ENCODE measurements around the gene HTRA2.

HTRA2 gene

DNA sequence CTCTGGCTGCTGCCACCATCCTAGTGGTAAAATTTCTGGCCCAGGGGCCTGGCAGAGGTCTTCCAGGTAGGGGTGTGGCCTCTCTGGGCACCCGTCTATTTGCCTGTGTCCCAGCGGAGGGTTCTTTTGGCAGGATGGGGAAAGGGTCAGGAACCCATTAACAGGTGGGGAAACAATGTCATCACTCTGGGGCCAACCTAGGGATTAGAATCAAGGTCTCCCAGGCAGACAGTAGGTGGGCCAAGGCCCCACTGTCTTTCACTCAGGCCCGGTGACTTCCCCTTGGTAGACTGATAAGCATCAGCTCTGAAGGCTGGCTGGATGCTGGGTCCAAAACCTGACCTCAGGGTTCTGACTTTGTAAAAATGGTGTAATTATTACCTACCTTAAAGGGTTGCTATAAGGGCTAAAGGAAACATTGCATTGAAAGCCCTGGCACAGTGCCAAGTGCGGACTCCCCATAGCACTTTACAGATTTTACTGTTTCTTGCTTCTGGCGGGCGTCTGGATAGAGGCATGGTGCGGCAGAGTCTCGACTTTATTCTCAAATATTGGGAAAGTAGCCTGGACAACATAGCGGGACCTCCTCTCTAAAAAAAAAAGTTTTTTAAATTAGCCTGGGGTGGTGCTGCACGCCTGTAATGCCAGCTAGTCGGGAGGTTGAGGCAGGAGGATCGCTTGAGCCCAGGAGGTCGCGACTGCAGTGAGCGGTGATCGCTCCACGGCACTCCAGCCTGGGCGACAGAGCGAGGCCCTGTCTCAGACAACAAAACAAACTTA lies 32.5 kb upstream of the HTRA2 start:
- Histone ChIP-seq H3K27me3 (ENCODE audit: insufficient read depth, poor library complexity, severe bottlenecking) (peaks cover 45% of the 10 kb centered on the region), H3K4me3 (replicated peaks; ENCODE audit: insufficient read depth, low read length) (no peak overlapping the region), H3K27ac (replicated peaks) (no peak overlapping the region)
- no peak for DNase-seq (ENCODE audit: low read depth in 1 of 2, low spot score in 1 of 2)
- TF ChIP-seq GABPA (IDR thresholded peaks at IDR 0.05; ENCODE audit: low read depth) (no peak), SPI1 (IDR thresholded peaks at IDR 0.05; ENCODE audit: borderline replicate concordance, low read depth) (no peak), POLR2AphosphoS5 (IDR thresholded peaks at IDR 0.05; ENCODE audit: low read depth) (no peak)
- TF ChIP-seq, protein P1, sequence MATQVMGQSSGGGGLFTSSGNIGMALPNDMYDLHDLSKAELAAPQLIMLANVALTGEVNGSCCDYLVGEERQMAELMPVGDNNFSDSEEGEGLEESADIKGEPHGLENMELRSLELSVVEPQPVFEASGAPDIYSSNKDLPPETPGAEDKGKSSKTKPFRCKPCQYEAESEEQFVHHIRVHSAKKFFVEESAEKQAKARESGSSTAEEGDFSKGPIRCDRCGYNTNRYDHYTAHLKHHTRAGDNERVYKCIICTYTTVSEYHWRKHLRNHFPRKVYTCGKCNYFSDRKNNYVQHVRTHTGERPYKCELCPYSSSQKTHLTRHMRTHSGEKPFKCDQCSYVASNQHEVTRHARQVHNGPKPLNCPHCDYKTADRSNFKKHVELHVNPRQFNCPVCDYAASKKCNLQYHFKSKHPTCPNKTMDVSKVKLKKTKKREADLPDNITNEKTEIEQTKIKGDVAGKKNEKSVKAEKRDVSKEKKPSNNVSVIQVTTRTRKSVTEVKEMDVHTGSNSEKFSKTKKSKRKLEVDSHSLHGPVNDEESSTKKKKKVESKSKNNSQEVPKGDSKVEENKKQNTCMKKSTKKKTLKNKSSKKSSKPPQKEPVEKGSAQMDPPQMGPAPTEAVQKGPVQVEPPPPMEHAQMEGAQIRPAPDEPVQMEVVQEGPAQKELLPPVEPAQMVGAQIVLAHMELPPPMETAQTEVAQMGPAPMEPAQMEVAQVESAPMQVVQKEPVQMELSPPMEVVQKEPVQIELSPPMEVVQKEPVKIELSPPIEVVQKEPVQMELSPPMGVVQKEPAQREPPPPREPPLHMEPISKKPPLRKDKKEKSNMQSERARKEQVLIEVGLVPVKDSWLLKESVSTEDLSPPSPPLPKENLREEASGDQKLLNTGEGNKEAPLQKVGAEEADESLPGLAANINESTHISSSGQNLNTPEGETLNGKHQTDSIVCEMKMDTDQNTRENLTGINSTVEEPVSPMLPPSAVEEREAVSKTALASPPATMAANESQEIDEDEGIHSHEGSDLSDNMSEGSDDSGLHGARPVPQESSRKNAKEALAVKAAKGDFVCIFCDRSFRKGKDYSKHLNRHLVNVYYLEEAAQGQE (IDR thresholded peaks at IDR 0.05; ENCODE audit: insufficient replicate concordance, low read depth) = no peak
- TF ChIP-seq, protein P2, sequence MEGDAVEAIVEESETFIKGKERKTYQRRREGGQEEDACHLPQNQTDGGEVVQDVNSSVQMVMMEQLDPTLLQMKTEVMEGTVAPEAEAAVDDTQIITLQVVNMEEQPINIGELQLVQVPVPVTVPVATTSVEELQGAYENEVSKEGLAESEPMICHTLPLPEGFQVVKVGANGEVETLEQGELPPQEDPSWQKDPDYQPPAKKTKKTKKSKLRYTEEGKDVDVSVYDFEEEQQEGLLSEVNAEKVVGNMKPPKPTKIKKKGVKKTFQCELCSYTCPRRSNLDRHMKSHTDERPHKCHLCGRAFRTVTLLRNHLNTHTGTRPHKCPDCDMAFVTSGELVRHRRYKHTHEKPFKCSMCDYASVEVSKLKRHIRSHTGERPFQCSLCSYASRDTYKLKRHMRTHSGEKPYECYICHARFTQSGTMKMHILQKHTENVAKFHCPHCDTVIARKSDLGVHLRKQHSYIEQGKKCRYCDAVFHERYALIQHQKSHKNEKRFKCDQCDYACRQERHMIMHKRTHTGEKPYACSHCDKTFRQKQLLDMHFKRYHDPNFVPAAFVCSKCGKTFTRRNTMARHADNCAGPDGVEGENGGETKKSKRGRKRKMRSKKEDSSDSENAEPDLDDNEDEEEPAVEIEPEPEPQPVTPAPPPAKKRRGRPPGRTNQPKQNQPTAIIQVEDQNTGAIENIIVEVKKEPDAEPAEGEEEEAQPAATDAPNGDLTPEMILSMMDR (IDR thresholded peaks at IDR 0.05; ENCODE audit: insufficient read depth, low read length) = no peak

DNA sequence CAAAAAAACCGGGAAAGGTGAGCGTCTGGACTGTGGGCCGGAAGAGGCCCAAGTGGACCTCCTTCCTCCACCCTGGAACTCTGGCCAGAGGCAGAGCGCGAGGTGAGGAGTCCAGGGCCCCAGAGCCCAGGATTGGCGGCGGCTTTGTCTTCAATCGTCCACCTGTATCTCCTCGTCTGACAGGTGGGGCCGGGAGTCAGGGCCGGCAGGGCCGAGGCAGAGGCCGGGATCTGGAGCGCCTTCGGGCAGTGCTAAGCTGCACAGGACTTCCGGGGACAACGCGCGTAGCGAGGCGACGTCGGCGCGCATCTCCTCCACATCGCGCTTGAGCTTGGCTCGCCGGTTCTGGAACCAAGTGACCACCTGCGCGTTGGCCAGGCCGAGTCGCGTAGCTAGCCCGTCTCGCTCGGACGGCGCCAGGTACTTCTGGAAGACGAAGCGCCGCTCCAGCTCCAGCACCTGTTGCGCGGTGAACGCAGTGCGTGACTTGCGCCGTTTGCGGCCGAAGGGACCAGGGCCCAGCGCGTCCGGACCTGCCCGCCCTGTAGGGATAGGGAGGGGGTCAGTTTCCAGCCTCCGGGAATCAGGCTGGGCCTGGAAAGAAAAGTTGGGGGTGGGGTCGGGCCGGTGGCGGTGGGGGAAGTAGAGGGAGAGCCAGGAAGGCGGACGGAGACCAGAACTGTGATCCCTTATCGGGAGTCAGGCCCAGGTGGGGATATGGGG lies 31.8 kb upstream of the HTRA2 start:
- no peak for TF ChIP-seq GABPA (IDR thresholded peaks at IDR 0.05; ENCODE audit: low read depth)
- TF ChIP-seq, protein P2 (IDR thresholded peaks at IDR 0.05; ENCODE audit: insufficient read depth, low read length) = no peak
- no peak for TF ChIP-seq POLR2AphosphoS5 (IDR thresholded peaks at IDR 0.05; ENCODE audit: low read depth)
- TF ChIP-seq, protein P1 (IDR thresholded peaks at IDR 0.05; ENCODE audit: insufficient replicate concordance, low read depth) = no peak
- no peak for TF ChIP-seq SPI1 (IDR thresholded peaks at IDR 0.05; ENCODE audit: borderline replicate concordance, low read depth)
- no peak overlapping the region for H3K27ac ChIP-seq (replicated peaks)
- no peak for DNase-seq (ENCODE audit: low read depth in 1 of 2, low spot score in 1 of 2)
- no peak overlapping the region for H3K4me3 ChIP-seq (replicated peaks; ENCODE audit: insufficient read depth, low read length)
- H3K27me3 ChIP-seq (ENCODE audit: insufficient read depth, poor library complexity, severe bottlenecking) = peaks cover 52% of the 10 kb centered on the region

DNA sequence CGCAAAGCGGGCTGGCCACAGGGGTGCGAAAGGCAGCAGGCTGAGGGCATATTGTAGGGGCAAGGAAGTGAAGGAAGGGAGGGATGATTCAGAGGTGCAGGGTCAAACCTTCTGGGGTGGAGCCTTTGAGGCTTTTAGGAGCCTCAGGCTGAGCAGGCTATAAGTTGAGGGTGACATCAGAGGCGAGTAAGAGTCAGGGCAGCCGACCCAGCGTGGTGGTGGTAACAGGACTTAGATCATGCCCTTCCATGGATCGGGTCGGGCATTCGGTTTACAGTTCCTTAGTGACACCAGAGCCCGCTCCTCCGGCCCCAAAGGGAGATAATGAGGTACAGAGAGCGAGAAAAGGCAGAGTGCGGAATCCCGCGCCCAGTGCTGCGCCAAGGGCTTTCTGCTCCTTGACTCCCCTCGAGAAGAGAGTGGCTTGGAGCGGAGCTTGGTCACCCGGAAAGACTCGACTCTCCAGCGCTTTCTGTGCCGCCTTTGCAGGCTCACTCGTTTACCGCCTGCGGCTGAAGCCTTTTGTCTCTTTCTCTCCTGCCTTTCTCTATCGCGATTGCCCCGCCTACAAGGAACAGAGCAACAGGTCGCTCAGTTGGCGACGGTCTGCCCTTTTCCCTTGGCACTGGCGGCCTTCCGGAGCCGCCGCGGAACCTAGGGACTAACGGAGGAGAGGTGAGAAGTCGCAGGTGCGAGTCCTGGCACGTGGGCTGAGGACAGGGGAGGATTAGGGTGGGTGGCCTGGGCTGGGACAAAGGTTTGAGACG lies 31.1 kb upstream of the HTRA2 start:
- no peak for DNase-seq (ENCODE audit: low read depth in 1 of 2, low spot score in 1 of 2)
- no peak overlapping the region for H3K4me3 ChIP-seq (replicated peaks; ENCODE audit: insufficient read depth, low read length)
- TF ChIP-seq, protein P2 (IDR thresholded peaks at IDR 0.05; ENCODE audit: insufficient read depth, low read length) = no peak
- TF ChIP-seq, protein P1 (IDR thresholded peaks at IDR 0.05; ENCODE audit: insufficient replicate concordance, low read depth) = no peak
- no peak for TF ChIP-seq POLR2AphosphoS5 (IDR thresholded peaks at IDR 0.05; ENCODE audit: low read depth)
- TF ChIP-seq SPI1 (IDR thresholded peaks at IDR 0.05; ENCODE audit: borderline replicate concordance, low read depth) = no peak
- no peak for TF ChIP-seq GABPA (IDR thresholded peaks at IDR 0.05; ENCODE audit: low read depth)
- no peak overlapping the region for H3K27ac ChIP-seq (replicated peaks)
- peaks cover 60% of the 10 kb centered on the region for H3K27me3 ChIP-seq (ENCODE audit: insufficient read depth, poor library complexity, severe bottlenecking)
